WERI-Rb-1 (cell line): ENCODE measurements around the gene GPR39.

Source experiments
- DNase-seq: peaks from one replicate; pipeline ENCODE4 v3.0.0-alpha.2; 2020
- H3K27ac ChIP-seq: fragments of 250-450 bp; sonication (Bioruptor Pico); 2 replicates; pipeline ENCODE4 v1.5.1; 2020; ENCODE audit warnings: mild to moderate bottlenecking, moderate library complexity
- H3K27me3 ChIP-seq: fragments of 250-450 bp; sonication (Bioruptor Pico); 2 replicates; pipeline ENCODE4 v1.5.1; 2021; ENCODE audit warnings: mild to moderate bottlenecking, low read depth, moderate library complexity; ENCODE audit not compliant: insufficient read depth, severe bottlenecking
- H3K36me3 ChIP-seq: fragments of 250-450 bp; sonication (Bioruptor Pico); 2 replicates; pipeline ENCODE4 v1.5.1; 2020; ENCODE audit warnings: mild to moderate bottlenecking, moderate library complexity
- H3K4me3 ChIP-seq: 2 replicates; pipeline ENCODE4 v1.5.1; 2011; ENCODE audit warnings: low read depth, mild to moderate bottlenecking, control low read depth, low read length
- H3K9me3 ChIP-seq: fragments of 250-450 bp; sonication (Bioruptor Pico); 2 replicates; pipeline ENCODE4 v1.5.1; 2021; ENCODE audit warnings: mild to moderate bottlenecking, moderate library complexity; ENCODE audit not compliant: severe bottlenecking
- CTCF ChIP-seq: IDR thresholded peaks from 2 replicates; pipeline ENCODE4 v1.5.1; 2011; ENCODE audit warnings: low read depth, mild to moderate bottlenecking, control low read depth, inconsistent platforms, low read length

The GPR39 gene

GRCh38 chr2:132448771-132449170 is 32.2 kb downstream of the GPR39 start:
- no peaks in the 10 kb centered on the region for H3K9me3 ChIP-seq
- no peaks in the 10 kb centered on the region for H3K36me3 ChIP-seq
- TF ChIP-seq CTCF = peak; percentile 65
- H3K4me3 ChIP-seq = no peak overlapping the region
- no peaks in the 10 kb centered on the region for H3K27me3 ChIP-seq
- DNase-seq = peak; percentile 48
- no peak overlapping the region for H3K27ac ChIP-seq

- no peak for DNase-seq
- Histone ChIP-seq H3K9me3 (no peaks in the 10 kb centered on the region), H3K27me3 (no peaks in the 10 kb centered on the region), H3K36me3 (no peaks in the 10 kb centered on the region), H3K4me3 (no peak overlapping the region), H3K27ac (no peak overlapping the region)
- TF ChIP-seq CTCF = no peak
Measured at GRCh38 chr2:132449868-132450267, 33.3 kb downstream of the GPR39 start.

- no peak for TF ChIP-seq CTCF
- Histone ChIP-seq H3K9me3 (peaks cover 11% of the 10 kb centered on the region), H3K27ac (no peak overlapping the region), H3K27me3 (no peaks in the 10 kb centered on the region), H3K4me3 (no peak overlapping the region), H3K36me3 (no peaks in the 10 kb centered on the region)
- no peak for DNase-seq
Measured at GRCh38 chr2:132460781-132461180, 44.2 kb downstream of the GPR39 start.

DNA sequence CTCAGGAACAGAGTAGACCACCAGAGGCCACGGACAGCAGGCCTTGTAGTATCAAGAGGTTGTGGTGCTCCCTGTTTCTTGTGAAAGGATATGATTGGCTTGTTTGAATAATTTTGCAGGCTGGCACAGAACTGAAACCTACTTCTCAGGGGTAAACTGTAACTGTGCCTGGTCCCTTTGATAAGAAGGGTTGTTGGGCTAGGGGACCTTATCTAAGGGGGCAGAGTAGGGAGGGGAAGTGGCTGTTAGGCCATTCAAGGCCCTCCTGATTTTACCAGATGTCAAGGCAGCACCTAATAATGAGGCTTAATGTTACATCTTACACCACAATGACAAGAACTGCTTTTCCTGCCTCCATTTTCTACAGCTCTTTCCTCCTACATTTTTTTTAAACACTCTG is 45.6 kb downstream of the GPR39 start:
- TF ChIP-seq CTCF = no peak
- no peak overlapping the region for H3K4me3 ChIP-seq
- no peak for DNase-seq
- no peaks in the 10 kb centered on the region for H3K36me3 ChIP-seq
- no peaks in the 10 kb centered on the region for H3K27me3 ChIP-seq
- H3K27ac ChIP-seq = no peak overlapping the region
- H3K9me3 ChIP-seq = peaks cover 23% of the 10 kb centered on the region

GRCh38 chr2:132463719-132464118 is 47.1 kb downstream of the GPR39 start:
- DNase-seq = no peak
- Histone ChIP-seq H3K4me3 (no peak overlapping the region), H3K36me3 (no peaks in the 10 kb centered on the region), H3K27ac (no peak overlapping the region), H3K27me3 (no peaks in the 10 kb centered on the region), H3K9me3 (peaks cover 26% of the 10 kb centered on the region)
- no peak for TF ChIP-seq CTCF

GRCh38 chr2:132465917-132466316 is 49.3 kb downstream of the GPR39 start:
- H3K27ac ChIP-seq = no peak overlapping the region
- peaks cover 26% of the 10 kb centered on the region for H3K9me3 ChIP-seq
- no peaks in the 10 kb centered on the region for H3K27me3 ChIP-seq
- TF ChIP-seq CTCF = no peak
- no peak overlapping the region for H3K4me3 ChIP-seq
- no peaks in the 10 kb centered on the region for H3K36me3 ChIP-seq
- no peak for DNase-seq
